Smooth muscle cell (in vitro differentiated cells): Measurements from ENCODE around the gene CHI3L1. TPM values are rescaled to one million over a fixed set of nuclear protein-coding genes. Genes with fewer than 3 reads are reported as not detected.

Experiments
- DNase-seq: peaks from one replicate; lab custom pipeline; 2025; ENCODE audit not compliant: unreplicated experiment; lab: John Stamatoyannopoulos, UW
- H2AFZ ChIP-seq: fragments of 200-600 bp; sonication (generic); 2 replicates; pipeline ENCODE4 v1.6.0; 2016; ENCODE audit warnings: antibody characterized with exemption, low read depth, mild to moderate bottlenecking
- H3F3A ChIP-seq: fragments of 200-600 bp; sonication (generic); 2 replicates; pipeline ENCODE4 v1.6.0; 2017; ENCODE audit warnings: antibody characterized with exemption, low read depth
- H3K27ac ChIP-seq: fragments of 200-600 bp; sonication (generic); 2 replicates; pipeline ENCODE4 v1.5.1; 2016; ENCODE audit warnings: low read depth, mild to moderate bottlenecking
- H3K27me3 ChIP-seq: fragments of 200-600 bp; sonication (generic); 2 replicates; pipeline ENCODE4 v1.6.1; 2016; ENCODE audit warnings: low read depth, mild to moderate bottlenecking
- H3K36me3 ChIP-seq: fragments of 200-600 bp; sonication (generic); 2 replicates; pipeline ENCODE4 v1.5.1; 2016; ENCODE audit warnings: low read depth
- H3K4me1 ChIP-seq: fragments of 200-600 bp; sonication (generic); 2 replicates; pipeline ENCODE4 v1.5.1; 2016; ENCODE audit warnings: low read depth
- H3K4me2 ChIP-seq: fragments of 200-600 bp; sonication (generic); 2 replicates; pipeline ENCODE4 v1.6.0; 2016; ENCODE audit warnings: mild to moderate bottlenecking
- H3K4me3 ChIP-seq: fragments of 200-600 bp; sonication (generic); 2 replicates; pipeline ENCODE4 v1.5.1; 2016; ENCODE audit warnings: mild to moderate bottlenecking
- H3K79me2 ChIP-seq: fragments of 200-600 bp; sonication (generic); 2 replicates; pipeline ENCODE4 v1.6.0; 2016; ENCODE audit warnings: low read depth, mild to moderate bottlenecking
- H3K9ac ChIP-seq: fragments of 200-600 bp; sonication (generic); 2 replicates; pipeline ENCODE4 v1.6.0; 2016; ENCODE audit warnings: low read depth
- H3K9me3 ChIP-seq: fragments of 200-600 bp; sonication (generic); replicated peaks from 2 replicates; pipeline ENCODE4 v1.5.1; 2016; ENCODE audit warnings: low read depth
- H4K20me1 ChIP-seq: fragments of 200-600 bp; sonication (generic); 2 replicates; pipeline ENCODE4 v1.6.0; 2016; ENCODE audit warnings: low read depth
- CTCF ChIP-seq: fragments of 200-600 bp; sonication (generic); IDR thresholded peaks from 2 replicates; pipeline ENCODE4 v1.5.1; 2017; ENCODE audit warnings: borderline replicate concordance, mild to moderate bottlenecking, antibody characterized with exemption; ENCODE audit not compliant: insufficient read depth, poor library complexity, severe bottlenecking
- WGBS: methylation state at CpG from one replicate; pipeline ENCODE4 v1.1.7; 2016; ENCODE audit warnings: low lambda C conversion rate; 5-methylcytosine and 5-hydroxymethylcytosine counted together
- polyA plus RNA-seq: library from polyadenylated mRNA; unstranded; fragments of >200 nt; fragmentation: Nextera tagmentation; extraction: Ambion mirVana; gene quantifications from 2 replicates; pipeline ENCODE4 v1.2.1, GENCODE V29; 2016
- total RNA-seq: library from RNA; depleted of rRNA; stranded (reverse); fragments of >200 nt; gene quantifications from 2 replicates; pipeline ENCODE4 v1.2.3, GENCODE V29; 2014

The CHI3L1 gene
- total and polyA plus RNA-seq, 2 experiments from 2014 or later = 45.4 to 53.6 TPM

- 41% methylated on average over 19 of the region's 19 CpGs for WGBS
- H4K20me1 ChIP-seq = no peaks in the 10 kb centered on the region
- H3K4me3 ChIP-seq = no peak overlapping the region
- no peak overlapping the region for H3K27ac ChIP-seq
- H3K36me3 ChIP-seq = no peaks in the 10 kb centered on the region
- no peaks in the 10 kb centered on the region for H3K4me1 ChIP-seq
- no peaks in the 10 kb centered on the region for H3F3A ChIP-seq
- H3K79me2 ChIP-seq = no peaks in the 10 kb centered on the region
- H3K27me3 ChIP-seq = no peaks in the 10 kb centered on the region
- TF ChIP-seq CTCF = peak; percentile 73
- H3K9ac ChIP-seq = no peak overlapping the region
- no peak overlapping the region for H3K4me2 ChIP-seq
- no peak overlapping the region for H2AFZ ChIP-seq
- no peaks in the 10 kb centered on the region for H3K9me3 ChIP-seq
- DNase-seq = peak; percentile 17
Measured at GRCh38 chr1:203216274-203217138, 30.0 kb upstream of the CHI3L1 start.

DNA sequence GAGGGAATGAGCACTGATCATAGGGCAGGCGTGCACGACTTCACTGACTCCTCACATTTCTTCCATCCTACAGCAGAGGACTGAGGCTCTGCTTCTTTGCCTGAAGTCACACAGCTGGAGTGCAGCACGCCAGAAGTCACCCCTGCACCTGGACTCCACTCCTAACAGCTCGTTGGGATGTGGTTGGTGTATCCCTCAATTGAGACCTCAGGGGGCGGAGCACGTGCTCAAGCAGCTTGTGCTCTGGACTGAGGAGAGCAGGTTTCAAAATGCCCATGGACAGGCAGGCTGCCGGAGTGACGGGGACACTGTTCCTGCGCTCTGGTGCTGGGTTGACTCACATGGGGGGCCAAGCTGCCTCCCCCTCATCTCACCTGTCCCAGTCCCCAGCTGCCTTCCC is 29.1 kb upstream of the CHI3L1 start:
- Histone ChIP-seq H3K4me1 (no peaks in the 10 kb centered on the region), H3K9ac (no peak overlapping the region), H3K9me3 (no peaks in the 10 kb centered on the region), H3K79me2 (no peaks in the 10 kb centered on the region), H3K36me3 (no peaks in the 10 kb centered on the region), H3K4me2 (no peak overlapping the region), H3K4me3 (no peak overlapping the region), H2AFZ (no peak overlapping the region), H4K20me1 (no peaks in the 10 kb centered on the region), H3F3A (no peaks in the 10 kb centered on the region), H3K27me3 (no peaks in the 10 kb centered on the region), H3K27ac (no peak overlapping the region)
- TF ChIP-seq CTCF = no peak
- DNase-seq = no peak
- WGBS = 80% methylated on average over 9 of the region's 9 CpGs

- Histone ChIP-seq H2AFZ (no peak overlapping the region), H3K36me3 (no peaks in the 10 kb centered on the region), H3K4me1 (no peaks in the 10 kb centered on the region), H3K9ac (no peak overlapping the region), H3K27me3 (no peaks in the 10 kb centered on the region), H3K79me2 (no peaks in the 10 kb centered on the region), H3K9me3 (no peaks in the 10 kb centered on the region), H3F3A (no peaks in the 10 kb centered on the region), H3K27ac (no peak overlapping the region), H4K20me1 (no peaks in the 10 kb centered on the region), H3K4me3 (no peak overlapping the region), H3K4me2 (no peak overlapping the region)
- WGBS = 75% methylated on average over 7 of the region's 7 CpGs
- TF ChIP-seq CTCF = no peak
- DNase-seq = no peak
Measured at GRCh38 chr1:203214871-203215270, 28.4 kb upstream of the CHI3L1 start.

DNA sequence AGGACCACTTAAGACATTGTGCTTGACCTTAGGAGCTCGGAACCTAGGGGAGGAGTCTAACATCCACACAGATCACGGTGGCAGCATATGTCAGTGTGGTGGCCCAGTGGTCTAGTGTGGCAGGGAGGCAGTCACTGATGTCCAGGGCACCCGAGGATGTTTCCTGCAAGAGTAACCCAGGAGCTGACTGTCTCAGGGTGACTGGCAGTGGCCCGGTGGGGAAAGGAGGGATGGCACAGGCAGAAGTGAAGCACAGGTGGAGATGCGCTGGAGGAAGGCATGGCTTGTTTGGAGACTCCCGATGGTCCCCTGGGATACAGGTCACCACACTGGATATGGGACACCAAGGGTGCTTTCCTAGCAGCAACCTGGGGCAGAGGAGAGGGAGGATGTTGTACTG is 26.6 kb upstream of the CHI3L1 start:
- Histone ChIP-seq H3F3A (peaks cover 4% of the 10 kb centered on the region), H2AFZ (no peak overlapping the region), H3K79me2 (no peaks in the 10 kb centered on the region), H3K4me3 (no peak overlapping the region), H3K36me3 (no peaks in the 10 kb centered on the region), H3K9ac (no peak overlapping the region), H3K27ac (no peak overlapping the region), H3K4me1 (no peaks in the 10 kb centered on the region), H3K27me3 (no peaks in the 10 kb centered on the region), H3K9me3 (no peaks in the 10 kb centered on the region), H3K4me2 (no peak overlapping the region), H4K20me1 (no peaks in the 10 kb centered on the region)
- WGBS = 99% methylated on average over 6 of the region's 6 CpGs
- DNase-seq = no peak
- no peak for TF ChIP-seq CTCF
